ENCODE results near the gene PLXNA3. TPM values are rescaled to one million over a fixed set of nuclear protein-coding genes. Genes with fewer than 3 reads are reported as not detected.

The PLXNA3 gene
- total RNA-seq, 2 experiments from 2014 or later = 33.7 to 35.2 TPM

GRCh38 chrX:154485150-154486051 lies 27.3 kb downstream of the PLXNA3 start:
- CTCF ChIA-PET = no interaction called here
- intact Hi-C loops (cut with micrococcal nuclease) = no loop called here
- peaks cover 12% of the 10 kb centered on the region for H3K36me3 Mint-ChIP-seq
- H3K4me3 Mint-ChIP-seq = peak overlapping the region; percentile 68
- DNase-seq = no peak
- peaks cover 27% of the 10 kb centered on the region for H3K4me1 Mint-ChIP-seq (ENCODE audit: low read depth)
- no peaks in the 10 kb centered on the region for H3K27me3 Mint-ChIP-seq
- H3K9me3 Mint-ChIP-seq = no peaks in the 10 kb centered on the region
- POLR2A ChIA-PET = interaction anchor here (0.7 to 2.0 kb wide), 4 partner anchors 10 to 266 kb away, joined by 3 to 5 read pairs (median 4); partner anchors contain the start of gene TAFAZZIN
- H3K27ac Mint-ChIP-seq = peak overlapping the region; percentile 33

GRCh38 chrX:154486052-154486395 lies 27.9 kb downstream of the PLXNA3 start:
- H3K4me3 Mint-ChIP-seq = no peak overlapping the region
- H3K4me1 Mint-ChIP-seq (ENCODE audit: low read depth) = peaks cover 27% of the 10 kb centered on the region
- intact Hi-C loops (cut with micrococcal nuclease) = no loop called here
- ChIA-PET CTCF (no interaction called here), POLR2A (interaction anchor here (1.0 to 2.0 kb wide), 4 partner anchors 8 to 74 kb away, joined by 3 to 5 read pairs (median 4); partner anchors contain the start of gene TAFAZZIN)
- H3K27me3 Mint-ChIP-seq = no peaks in the 10 kb centered on the region
- no peaks in the 10 kb centered on the region for H3K9me3 Mint-ChIP-seq
- peak; percentile 56 for DNase-seq
- H3K27ac Mint-ChIP-seq = no peak overlapping the region
- H3K36me3 Mint-ChIP-seq = peaks cover 12% of the 10 kb centered on the region

GRCh38 chrX:154486396-154487207 lies 28.5 kb downstream of the PLXNA3 start, which contains the start of gene UBL4A:
UBL4A (minus strand) TSS chrX:154486615; CDS start chrX:154486584, 31 bp downstream.
- peak within 1 kb of the TSS; percentile 72 for H3K4me3 Mint-ChIP-seq
- no peaks in the 10 kb centered on the region for H3K27me3 Mint-ChIP-seq
- peak within 1 kb of the TSS; percentile 76 for H3K27ac Mint-ChIP-seq
- DNase-seq = peak; percentile 62
- ChIA-PET POLR2A (interaction anchor here (1.0 to 2.0 kb wide), 5 partner anchors 8 to 75 kb away, joined by 3 to 5 read pairs (median 4); partner anchors contain the start of gene TAFAZZIN), CTCF (no interaction called here)
- peaks cover 12% of the 10 kb centered on the region for H3K36me3 Mint-ChIP-seq
- H3K9me3 Mint-ChIP-seq = no peaks in the 10 kb centered on the region
- intact Hi-C loops (cut with micrococcal nuclease) = no loop called here
- peaks cover 29% of the 10 kb centered on the region for H3K4me1 Mint-ChIP-seq (ENCODE audit: low read depth)

GRCh38 chrX:154487518-154488290 lies 29.6 kb downstream of the PLXNA3 start:
- POLR2A ChIA-PET = interaction anchor here (1.3 kb wide), 1 partner anchor 75 kb away, joined by 4 read pairs; the partner anchor contains the start of gene TAFAZZIN
- H3K4me1 Mint-ChIP-seq (ENCODE audit: low read depth) = peaks cover 29% of the 10 kb centered on the region
- DNase-seq = no peak
- peaks cover 12% of the 10 kb centered on the region for H3K36me3 Mint-ChIP-seq
- peak overlapping the region; percentile 72 for H3K4me3 Mint-ChIP-seq
- no peaks in the 10 kb centered on the region for H3K9me3 Mint-ChIP-seq
- CTCF ChIA-PET = no interaction called here
- H3K27me3 Mint-ChIP-seq = no peaks in the 10 kb centered on the region
- H3K27ac Mint-ChIP-seq = no peak overlapping the region
- intact Hi-C loops (cut with micrococcal nuclease) = no loop called here

GRCh38 chrX:154488336-154489075 lies 30.4 kb downstream of the PLXNA3 start:
- ChIA-PET CTCF (no interaction called here), POLR2A (interaction anchor here (2.0 kb wide), 1 partner anchor 88 kb away, joined by 8 read pairs; no protein-coding TSS in a partner anchor)
- Mint-ChIP-seq H3K27ac (no peak overlapping the region), H3K4me1 (ENCODE audit: low read depth) (peaks cover 28% of the 10 kb centered on the region), H3K4me3 (peak overlapping the region; percentile 5), H3K27me3 (no peaks in the 10 kb centered on the region), H3K36me3 (peaks cover 12% of the 10 kb centered on the region), H3K9me3 (no peaks in the 10 kb centered on the region)
- intact Hi-C loops (cut with micrococcal nuclease) = no loop called here
- DNase-seq = no peak

GRCh38 chrX:154489182-154489581 lies 31.1 kb downstream of the PLXNA3 start:
- H3K4me3 Mint-ChIP-seq = peak overlapping the region; percentile 87
- DNase-seq = no peak
- intact Hi-C loops (cut with micrococcal nuclease) = no loop called here
- ChIA-PET POLR2A (interaction anchor here (0.8 to 2.0 kb wide), 4 partner anchors 11 to 91 kb away, joined by 3 to 8 read pairs (median 4); partner anchors contain the start of genes FAM50A, LAGE3 and RPL10), CTCF (interaction anchor here (1.3 kb wide), 1 partner anchor 91 kb away, joined by 3 read pairs; the partner anchor contains the start of gene RPL10)
- H3K9me3 Mint-ChIP-seq = no peaks in the 10 kb centered on the region
- H3K4me1 Mint-ChIP-seq (ENCODE audit: low read depth) = peaks cover 25% of the 10 kb centered on the region
- H3K36me3 Mint-ChIP-seq = peaks cover 12% of the 10 kb centered on the region
- H3K27me3 Mint-ChIP-seq = no peaks in the 10 kb centered on the region
- no peak overlapping the region for H3K27ac Mint-ChIP-seq

- intact Hi-C loops (cut with micrococcal nuclease) = loop anchor here (1.0 kb wide), 1 partner anchor 26 kb away; the partner anchor contains the start of gene FAM3A
- Mint-ChIP-seq H3K4me3 (peak overlapping the region; percentile 87), H3K27me3 (no peaks in the 10 kb centered on the region), H3K4me1 (ENCODE audit: low read depth) (peaks cover 17% of the 10 kb centered on the region), H3K9me3 (no peaks in the 10 kb centered on the region), H3K27ac (peak overlapping the region; percentile 89), H3K36me3 (peaks cover 12% of the 10 kb centered on the region)
- peak; percentile 48 for DNase-seq
- ChIA-PET CTCF (interaction anchor here (0.7 to 1.3 kb wide), 5 partner anchors 10 to 92 kb away, joined by 3 to 5 read pairs (median 3); partner anchors contain the start of gene RPL10), POLR2A (interaction anchor here (0.8 to 2.0 kb wide), 7 partner anchors 12 to 92 kb away, joined by 3 to 8 read pairs (median 4); partner anchors contain the start of genes FAM50A, LAGE3 and RPL10)
Measured at GRCh38 chrX:154490021-154490413, 31.9 kb downstream of the PLXNA3 start.

GRCh38 chrX:154490414-154491083 lies 32.5 kb downstream of the PLXNA3 start, which contains the start of gene SLC10A3:
SLC10A3 (minus strand) TSS chrX:154490629; CDS start chrX:154488940, 1,689 bp downstream.
- Mint-ChIP-seq H3K36me3 (peaks cover 10% of the 10 kb centered on the region), H3K9me3 (no peaks in the 10 kb centered on the region), H3K27me3 (no peaks in the 10 kb centered on the region), H3K27ac (peak within 1 kb of the TSS; percentile 89), H3K4me3 (peak within 1 kb of the TSS; percentile 87), H3K4me1 (ENCODE audit: low read depth) (peaks cover 17% of the 10 kb centered on the region)
- ChIA-PET CTCF (interaction anchor here (0.7 to 1.3 kb wide), 5 partner anchors 10 to 92 kb away, joined by 3 to 5 read pairs (median 3); partner anchors contain the start of gene RPL10), POLR2A (interaction anchor here (0.5 to 2.0 kb wide), 7 partner anchors 25 to 93 kb away, joined by 3 to 8 read pairs (median 4); partner anchors contain the start of gene RPL10)
- peak; percentile 94 for DNase-seq
- intact Hi-C loops (cut with micrococcal nuclease) = loop anchor here (1.0 kb wide), 1 partner anchor 26 kb away; the partner anchor contains the start of gene FAM3A

GRCh38 chrX:154494715-154495114 lies 36.6 kb downstream of the PLXNA3 start:
- Mint-ChIP-seq H3K9me3 (no peaks in the 10 kb centered on the region), H3K4me3 (no peak overlapping the region), H3K4me1 (ENCODE audit: low read depth) (peaks cover 3% of the 10 kb centered on the region), H3K27me3 (no peaks in the 10 kb centered on the region), H3K27ac (no peak overlapping the region), H3K36me3 (no peaks in the 10 kb centered on the region)
- intact Hi-C loops (cut with micrococcal nuclease) = no loop called here
- ChIA-PET POLR2A (no interaction called here), CTCF (no interaction called here)
- DNase-seq = no peak

GRCh38 chrX:154495472-154495922 lies 37.4 kb downstream of the PLXNA3 start:
- no peaks in the 10 kb centered on the region for H3K36me3 Mint-ChIP-seq
- H3K4me3 Mint-ChIP-seq = no peak overlapping the region
- POLR2A ChIA-PET = no interaction called here
- intact Hi-C loops (cut with micrococcal nuclease) = no loop called here
- CTCF ChIA-PET = no interaction called here
- DNase-seq = no peak
- H3K9me3 Mint-ChIP-seq = no peaks in the 10 kb centered on the region
- no peaks in the 10 kb centered on the region for H3K27me3 Mint-ChIP-seq
- H3K27ac Mint-ChIP-seq = no peak overlapping the region
- H3K4me1 Mint-ChIP-seq (ENCODE audit: low read depth) = peaks cover 3% of the 10 kb centered on the region

Data from activated CD4-positive, alpha-beta memory T cell treated with anti-CD3 and anti-CD28 coated beads for 36 hours (primary cell).